GM12872 (cell line): ENCODE measurements around the gene KCNK10.

ENCODE experiments used
- TF ChIP-seq, protein P1 (sequence below): IDR thresholded peaks from 3 replicates; pipeline ENCODE4 v1.5.1; 2011; ENCODE audit warnings: low read depth, mild to moderate bottlenecking, low read length, moderate library complexity; ENCODE audit not compliant: insufficient read depth

KCNK10 gene

DNA sequence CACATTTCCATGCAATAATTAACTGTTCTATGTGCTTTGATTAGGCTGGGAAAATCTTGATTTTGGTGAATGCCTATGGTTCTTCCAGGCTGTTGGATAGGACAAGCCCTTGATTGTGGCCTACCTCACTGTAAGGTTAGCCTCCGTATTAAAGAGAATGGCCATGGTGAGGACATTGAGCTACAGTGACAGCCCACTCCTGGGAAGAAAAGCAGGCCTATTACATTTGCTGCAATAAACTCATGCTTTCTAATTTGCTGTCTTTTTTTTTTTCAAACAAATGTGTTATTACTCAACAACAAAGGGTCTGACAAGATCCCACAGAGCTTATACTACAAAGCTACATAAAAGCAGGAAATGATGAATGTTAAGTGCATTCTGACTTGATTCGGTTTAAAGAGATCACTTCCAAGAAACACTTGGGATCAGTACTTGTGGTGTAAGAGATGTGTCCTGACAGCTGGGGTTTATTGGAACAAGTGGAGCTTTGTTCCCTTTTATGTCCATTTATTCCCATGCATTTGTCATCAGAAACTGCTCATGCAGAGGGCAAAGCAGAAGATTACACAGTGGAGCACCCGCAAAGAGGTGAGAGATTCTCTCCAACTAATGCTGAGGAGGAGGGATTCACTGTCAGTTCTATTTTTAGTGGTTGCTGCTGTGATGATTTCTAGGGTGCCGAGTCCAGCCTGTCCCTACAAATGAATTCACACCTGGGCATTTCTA lies 29.1 kb upstream of the KCNK10 start:
- TF ChIP-seq, protein P1, sequence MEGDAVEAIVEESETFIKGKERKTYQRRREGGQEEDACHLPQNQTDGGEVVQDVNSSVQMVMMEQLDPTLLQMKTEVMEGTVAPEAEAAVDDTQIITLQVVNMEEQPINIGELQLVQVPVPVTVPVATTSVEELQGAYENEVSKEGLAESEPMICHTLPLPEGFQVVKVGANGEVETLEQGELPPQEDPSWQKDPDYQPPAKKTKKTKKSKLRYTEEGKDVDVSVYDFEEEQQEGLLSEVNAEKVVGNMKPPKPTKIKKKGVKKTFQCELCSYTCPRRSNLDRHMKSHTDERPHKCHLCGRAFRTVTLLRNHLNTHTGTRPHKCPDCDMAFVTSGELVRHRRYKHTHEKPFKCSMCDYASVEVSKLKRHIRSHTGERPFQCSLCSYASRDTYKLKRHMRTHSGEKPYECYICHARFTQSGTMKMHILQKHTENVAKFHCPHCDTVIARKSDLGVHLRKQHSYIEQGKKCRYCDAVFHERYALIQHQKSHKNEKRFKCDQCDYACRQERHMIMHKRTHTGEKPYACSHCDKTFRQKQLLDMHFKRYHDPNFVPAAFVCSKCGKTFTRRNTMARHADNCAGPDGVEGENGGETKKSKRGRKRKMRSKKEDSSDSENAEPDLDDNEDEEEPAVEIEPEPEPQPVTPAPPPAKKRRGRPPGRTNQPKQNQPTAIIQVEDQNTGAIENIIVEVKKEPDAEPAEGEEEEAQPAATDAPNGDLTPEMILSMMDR: no peak

- TF ChIP-seq, protein P1: no peak
Measured at GRCh38 chr14:88348546-88348945, 25.5 kb upstream of the KCNK10 start.

- TF ChIP-seq, protein P1: no peak
Measured at GRCh38 chr14:88346048-88346639, 23.1 kb upstream of the KCNK10 start.

DNA sequence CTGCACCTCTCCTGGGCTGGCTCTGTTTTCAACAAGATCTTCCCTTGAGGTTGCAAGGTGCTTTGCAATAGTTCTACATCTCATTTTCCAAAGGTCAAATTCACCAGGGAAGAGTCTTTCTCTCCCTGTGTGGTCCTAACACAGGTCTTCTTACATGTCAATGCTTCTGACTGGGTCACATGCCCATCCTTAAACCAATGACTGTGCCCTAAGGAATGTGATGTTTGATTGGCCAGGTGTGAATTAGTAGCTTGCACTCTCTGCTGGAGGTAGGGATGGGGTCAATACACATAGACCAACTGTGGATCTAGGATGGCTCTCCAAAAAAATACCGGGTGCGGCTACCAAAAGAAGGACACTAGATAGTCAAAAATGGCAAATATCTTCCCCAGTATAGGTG lies 19.9 kb upstream of the KCNK10 start:
- TF ChIP-seq, protein P1: no peak

DNA sequence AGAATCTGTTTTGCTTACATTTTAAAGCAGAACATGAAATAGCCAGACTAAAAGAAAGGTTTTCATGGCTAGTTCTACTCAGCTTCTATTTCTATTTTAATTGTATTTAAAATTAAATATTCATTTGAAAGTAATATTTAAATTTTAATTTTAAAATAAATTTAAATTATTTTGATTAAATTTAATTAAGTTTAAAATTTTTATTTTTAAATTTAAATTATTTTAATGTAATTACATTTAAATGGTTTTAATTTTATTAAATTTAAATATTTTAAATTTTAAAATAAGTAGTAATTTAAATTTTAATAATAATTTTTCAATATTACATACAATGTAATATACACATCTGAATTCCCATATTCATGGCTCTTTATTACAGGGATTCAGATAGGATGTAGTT lies 17.3 kb upstream of the KCNK10 start:
- TF ChIP-seq, protein P1: no peak

- TF ChIP-seq, protein P1: no peak
Measured at GRCh38 chr14:88333036-88333435, 10.0 kb upstream of the KCNK10 start.

GRCh38 chr14:88327497-88327896 lies 4.4 kb upstream of the KCNK10 start:
- TF ChIP-seq, protein P1: no peak
